ENCODE results near the gene CCDC171. TPM values are rescaled to one million over a fixed set of nuclear protein-coding genes. Genes with fewer than 3 reads are reported as not detected.
A peak's percentile ranks its signal among the peaks of the same experiment; 100 is the strongest.

The CCDC171 gene
- total RNA-seq, 1 donor = 5.8 TPM

DNA sequence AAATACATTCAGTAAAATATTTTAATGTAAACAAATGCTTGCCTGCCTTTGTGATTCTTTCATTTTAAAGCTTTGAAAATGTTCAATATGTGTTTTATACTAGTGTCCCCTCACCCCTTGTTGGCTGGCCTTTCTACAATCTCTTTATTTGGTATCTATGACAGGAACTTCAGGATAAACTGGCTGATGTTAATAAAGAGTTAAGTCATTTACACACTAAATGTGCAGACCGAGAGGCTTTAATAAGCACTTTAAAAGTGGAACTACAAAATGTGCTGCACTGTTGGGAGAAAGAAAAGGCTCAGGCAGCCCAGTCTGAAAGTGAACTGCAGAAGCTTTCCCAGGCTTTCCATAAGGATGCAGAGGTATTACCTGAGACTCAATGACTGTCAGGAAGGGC lies 171.8 kb downstream of the CCDC171 start:
- H3K36me3 ChIP-seq (ENCODE audit: insufficient read depth, low read length) = no peaks in the 10 kb centered on the region
- no peak overlapping the region for H3K4me3 ChIP-seq (ENCODE audit: insufficient read depth, low read length)
- TF ChIP-seq, protein P1, sequence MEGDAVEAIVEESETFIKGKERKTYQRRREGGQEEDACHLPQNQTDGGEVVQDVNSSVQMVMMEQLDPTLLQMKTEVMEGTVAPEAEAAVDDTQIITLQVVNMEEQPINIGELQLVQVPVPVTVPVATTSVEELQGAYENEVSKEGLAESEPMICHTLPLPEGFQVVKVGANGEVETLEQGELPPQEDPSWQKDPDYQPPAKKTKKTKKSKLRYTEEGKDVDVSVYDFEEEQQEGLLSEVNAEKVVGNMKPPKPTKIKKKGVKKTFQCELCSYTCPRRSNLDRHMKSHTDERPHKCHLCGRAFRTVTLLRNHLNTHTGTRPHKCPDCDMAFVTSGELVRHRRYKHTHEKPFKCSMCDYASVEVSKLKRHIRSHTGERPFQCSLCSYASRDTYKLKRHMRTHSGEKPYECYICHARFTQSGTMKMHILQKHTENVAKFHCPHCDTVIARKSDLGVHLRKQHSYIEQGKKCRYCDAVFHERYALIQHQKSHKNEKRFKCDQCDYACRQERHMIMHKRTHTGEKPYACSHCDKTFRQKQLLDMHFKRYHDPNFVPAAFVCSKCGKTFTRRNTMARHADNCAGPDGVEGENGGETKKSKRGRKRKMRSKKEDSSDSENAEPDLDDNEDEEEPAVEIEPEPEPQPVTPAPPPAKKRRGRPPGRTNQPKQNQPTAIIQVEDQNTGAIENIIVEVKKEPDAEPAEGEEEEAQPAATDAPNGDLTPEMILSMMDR (IDR thresholded peaks at IDR 0.05; ENCODE audit: extremely low read depth, low read depth, low read length) = no peak
- no peak overlapping the region for H3K27ac ChIP-seq (ENCODE audit: low read depth, low read length)
- no peaks in the 10 kb centered on the region for H3K9me3 ChIP-seq (ENCODE audit: low read depth, low read length)
- H3K4me1 ChIP-seq (ENCODE audit: insufficient read depth, low read length) = peaks cover 11% of the 10 kb centered on the region
- no peaks in the 10 kb centered on the region for H3K79me2 ChIP-seq (ENCODE audit: insufficient read depth, low read length)
- H4K20me1 ChIP-seq (ENCODE audit: insufficient read depth, low read length) = no peaks in the 10 kb centered on the region
- no peak for DNase-seq (ENCODE audit: insufficient read length, low spot score, missing footprints)
- peak overlapping the region; percentile 69 for H3K4me2 ChIP-seq (ENCODE audit: insufficient read depth, low read length)
- no peaks in the 10 kb centered on the region for H3K27me3 ChIP-seq (ENCODE audit: insufficient read depth, low read length)
- H2AFZ ChIP-seq (ENCODE audit: low read length) = peak overlapping the region; percentile 40

DNA sequence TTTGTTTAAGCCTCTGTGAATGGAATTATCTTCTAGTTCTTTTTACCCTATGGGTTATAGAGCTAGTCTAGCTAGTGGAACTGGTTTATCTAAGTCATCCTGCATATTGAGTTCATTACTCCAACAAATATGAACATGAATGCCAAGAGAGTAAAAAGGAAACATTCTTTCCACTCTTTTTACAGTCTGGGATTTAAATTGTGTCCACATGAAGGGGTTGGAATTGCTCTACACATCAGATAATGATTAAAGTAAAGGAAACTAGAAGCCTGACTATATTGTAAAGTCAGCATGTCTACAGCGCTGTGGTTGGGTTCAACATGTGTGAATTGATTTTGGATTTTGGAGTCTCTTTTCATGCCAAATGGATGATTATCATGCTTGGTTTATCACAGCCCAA lies 173.1 kb downstream of the CCDC171 start:
- no peaks in the 10 kb centered on the region for H3K9me3 ChIP-seq (ENCODE audit: low read depth, low read length)
- H3K4me2 ChIP-seq (ENCODE audit: insufficient read depth, low read length) = no peak overlapping the region
- TF ChIP-seq, protein P1 (IDR thresholded peaks at IDR 0.05; ENCODE audit: extremely low read depth, low read depth, low read length) = no peak
- no peak overlapping the region for H3K4me3 ChIP-seq (ENCODE audit: insufficient read depth, low read length)
- H3K27ac ChIP-seq (ENCODE audit: low read depth, low read length) = no peak overlapping the region
- H3K4me1 ChIP-seq (ENCODE audit: insufficient read depth, low read length) = peaks cover 11% of the 10 kb centered on the region
- no peaks in the 10 kb centered on the region for H3K79me2 ChIP-seq (ENCODE audit: insufficient read depth, low read length)
- H2AFZ ChIP-seq (ENCODE audit: low read length) = no peak overlapping the region
- no peaks in the 10 kb centered on the region for H4K20me1 ChIP-seq (ENCODE audit: insufficient read depth, low read length)
- no peak for DNase-seq (ENCODE audit: insufficient read length, low spot score, missing footprints)
- no peaks in the 10 kb centered on the region for H3K36me3 ChIP-seq (ENCODE audit: insufficient read depth, low read length)
- H3K27me3 ChIP-seq (ENCODE audit: insufficient read depth, low read length) = no peaks in the 10 kb centered on the region

DNA sequence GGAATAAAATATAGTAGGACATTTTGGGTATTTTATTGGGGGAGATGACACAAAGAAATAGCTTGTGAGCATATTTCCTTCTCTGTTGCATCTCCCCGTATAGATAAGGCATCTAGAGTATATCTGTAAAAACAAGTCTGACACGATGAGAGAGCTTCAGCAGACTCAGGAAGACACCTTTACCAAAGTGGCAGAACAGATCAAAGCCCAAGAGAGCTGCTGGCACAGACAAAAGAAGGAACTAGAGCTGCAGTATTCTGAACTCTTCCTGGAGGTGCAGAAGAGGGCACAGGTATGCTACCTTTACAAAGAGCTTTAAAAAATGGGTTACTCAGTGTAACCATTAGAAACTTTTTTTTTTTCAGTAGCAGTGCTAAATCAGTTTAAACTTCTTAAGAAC lies 176.7 kb downstream of the CCDC171 start:
- Histone ChIP-seq H3K36me3 (ENCODE audit: insufficient read depth, low read length) (no peaks in the 10 kb centered on the region), H3K27me3 (ENCODE audit: insufficient read depth, low read length) (no peaks in the 10 kb centered on the region), H4K20me1 (ENCODE audit: insufficient read depth, low read length) (no peaks in the 10 kb centered on the region), H3K4me3 (ENCODE audit: insufficient read depth, low read length) (no peak overlapping the region), H3K4me1 (ENCODE audit: insufficient read depth, low read length) (peaks cover 7% of the 10 kb centered on the region), H2AFZ (ENCODE audit: low read length) (no peak overlapping the region), H3K4me2 (ENCODE audit: insufficient read depth, low read length) (no peak overlapping the region), H3K79me2 (ENCODE audit: insufficient read depth, low read length) (no peaks in the 10 kb centered on the region), H3K9me3 (ENCODE audit: low read depth, low read length) (no peaks in the 10 kb centered on the region), H3K27ac (ENCODE audit: low read depth, low read length) (no peak overlapping the region)
- no peak for DNase-seq (ENCODE audit: insufficient read length, low spot score, missing footprints)
- TF ChIP-seq, protein P1 (IDR thresholded peaks at IDR 0.05; ENCODE audit: extremely low read depth, low read depth, low read length) = no peak

DNA sequence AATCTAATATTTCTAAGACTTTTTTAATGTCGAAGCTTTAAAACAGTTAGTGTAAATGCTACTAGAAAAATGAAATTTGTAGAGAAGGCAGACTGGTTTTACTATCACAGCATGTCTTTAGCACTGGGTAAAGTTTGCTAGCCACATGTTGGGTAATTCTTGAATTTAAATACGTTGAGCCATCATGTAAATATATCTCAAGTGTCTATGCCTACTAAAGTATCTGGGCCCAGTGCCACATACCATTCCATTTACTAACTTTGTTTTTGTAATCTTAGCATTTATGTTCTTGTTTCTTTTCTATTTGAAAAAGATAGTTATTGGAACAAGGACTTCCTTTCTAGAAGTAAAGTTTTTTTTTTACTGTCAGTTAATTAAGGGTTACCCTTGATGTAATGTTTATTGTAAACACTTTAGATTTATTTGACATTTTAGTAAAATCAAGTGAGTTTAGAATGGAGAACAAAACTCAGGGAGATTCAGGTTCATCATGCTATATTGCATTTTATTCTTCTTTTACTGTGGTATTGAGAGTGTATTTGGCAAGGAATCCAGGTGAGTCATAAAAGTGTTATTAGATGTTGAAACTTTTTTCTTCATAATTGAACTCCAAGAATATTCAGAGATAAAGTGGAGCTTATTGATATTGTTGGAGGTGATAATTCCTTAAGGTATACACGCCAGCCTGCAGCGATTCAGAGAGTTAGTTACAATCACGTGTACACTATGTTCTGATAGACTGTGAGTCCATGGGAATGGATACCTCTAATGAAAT lies 182.4 kb downstream of the CCDC171 start:
- Histone ChIP-seq H3K4me1 (ENCODE audit: insufficient read depth, low read length) (peaks cover 49% of the 10 kb centered on the region), H3K4me3 (ENCODE audit: insufficient read depth, low read length) (no peak overlapping the region), H2AFZ (ENCODE audit: low read length) (no peak overlapping the region), H3K27ac (ENCODE audit: low read depth, low read length) (peak overlapping the region; percentile 61), H3K36me3 (ENCODE audit: insufficient read depth, low read length) (no peaks in the 10 kb centered on the region), H3K4me2 (ENCODE audit: insufficient read depth, low read length) (peak overlapping the region; percentile 64), H3K79me2 (ENCODE audit: insufficient read depth, low read length) (no peaks in the 10 kb centered on the region), H3K27me3 (ENCODE audit: insufficient read depth, low read length) (no peaks in the 10 kb centered on the region), H3K9me3 (ENCODE audit: low read depth, low read length) (no peaks in the 10 kb centered on the region), H4K20me1 (ENCODE audit: insufficient read depth, low read length) (no peaks in the 10 kb centered on the region)
- DNase-seq (ENCODE audit: insufficient read length, low spot score, missing footprints) = peak; percentile 82
- TF ChIP-seq, protein P1 (IDR thresholded peaks at IDR 0.05; ENCODE audit: extremely low read depth, low read depth, low read length) = no peak

Data from osteoblast (primary cell).